ENCODE results near the gene UVRAG.
"Not testable (repeated sequence)": the region's sequence is repeated elsewhere in the genome, so short reads cannot be mapped to it uniquely, and the experiment has no call there.

Gene UVRAG

GRCh38 chr11:76047231-76047630 lies 232.2 kb downstream of the UVRAG start:
- no peak overlapping the region for H3K27ac ChIP-seq
- no peak for TF ChIP-seq CTCF (conservative IDR thresholded peaks at IDR 0.05)

GRCh38 chr11:76047766-76048165 lies 232.8 kb downstream of the UVRAG start:
- H3K27ac ChIP-seq, result no peak overlapping the region
- TF ChIP-seq CTCF (conservative IDR thresholded peaks at IDR 0.05), result no peak

GRCh38 chr11:76048763-76049162 lies 233.8 kb downstream of the UVRAG start:
- TF ChIP-seq CTCF (conservative IDR thresholded peaks at IDR 0.05), result no peak
- no peak overlapping the region for H3K27ac ChIP-seq

- no peak for TF ChIP-seq CTCF (conservative IDR thresholded peaks at IDR 0.05)
- H3K27ac ChIP-seq, result no peak overlapping the region
Observed at GRCh38 chr11:76049511-76049910, 234.5 kb downstream of the UVRAG start.

- no peak overlapping the region for H3K27ac ChIP-seq
- TF ChIP-seq CTCF (conservative IDR thresholded peaks at IDR 0.05), result no peak
Observed at GRCh38 chr11:76051937-76052336, 236.9 kb downstream of the UVRAG start.

GRCh38 chr11:76054330-76054729 lies 239.3 kb downstream of the UVRAG start:
- no peak for TF ChIP-seq CTCF (conservative IDR thresholded peaks at IDR 0.05)
- no peak overlapping the region for H3K27ac ChIP-seq

- TF ChIP-seq CTCF (conservative IDR thresholded peaks at IDR 0.05), result no peak
- H3K27ac ChIP-seq, result no peak overlapping the region
Observed at GRCh38 chr11:76056876-76057275, 241.9 kb downstream of the UVRAG start.

GRCh38 chr11:76060475-76061036 lies 245.5 kb downstream of the UVRAG start:
- H3K27ac ChIP-seq, result not testable (repeated sequence)

Data from VCaP (cell line).